Measurements from ENCODE around the gene PPP1R14B. TPM values are rescaled to one million over a fixed set of nuclear protein-coding genes. Genes with fewer than 3 reads are reported as not detected.

Gene PPP1R14B
- polyA plus RNA-seq, 3 donors = 59.6 to 85.8 (median 69.1) TPM

GRCh38 chr11:64208086-64208795, 38.5 kb downstream of the PPP1R14B start:
- no peak for DNase-seq (ENCODE audit: extremely low read depth in 1 of 11, low read depth in 9 of 11, low spot score in 4 of 11)

- peak in 2 of 11 donors; percentile 57 for DNase-seq (ENCODE audit: extremely low read depth in 1 of 11, low read depth in 9 of 11, low spot score in 4 of 11)
These were observed 39.3 kb downstream of the PPP1R14B start for GRCh38 chr11:64207256-64208085.

- DNase-seq (ENCODE audit: extremely low read depth in 1 of 11, low read depth in 9 of 11, low spot score in 4 of 11) = no peak
These were observed 40.1 kb downstream of the PPP1R14B start, which contains the start of gene FERMT3 for GRCh38 chr11:64206457-64207255. Gene FERMT3, plus strand, starts transcription at chr11:64206721. Its CDS starts 644 bp downstream, at chr11:64207365.

DNA sequence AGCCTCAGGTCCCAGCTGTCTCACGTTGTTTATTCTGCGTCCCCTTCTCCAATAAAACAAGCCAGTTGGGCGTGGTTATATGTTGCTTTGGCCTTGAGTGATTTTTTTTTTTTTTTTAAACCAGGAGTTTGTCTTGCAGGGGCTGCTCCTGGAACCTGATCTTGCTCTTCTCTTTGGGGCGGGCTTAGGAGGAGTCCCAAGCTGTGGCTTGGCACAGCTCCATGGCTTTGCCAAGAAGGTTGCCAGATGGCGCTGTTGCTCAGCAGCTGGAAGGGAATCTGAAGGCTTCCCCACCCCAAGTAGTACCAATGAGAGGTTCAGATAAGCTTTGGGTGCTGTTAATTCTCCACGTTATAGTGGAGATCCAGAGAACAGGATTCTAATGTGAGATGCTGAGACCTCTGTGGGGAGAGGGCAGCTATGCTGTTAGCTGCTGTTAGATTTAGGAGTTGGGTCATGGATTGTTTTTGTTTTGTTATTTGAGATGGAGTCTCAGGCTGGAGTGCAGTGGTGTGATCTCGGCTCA, 42.2 kb downstream of the PPP1R14B start:
- peak in 9 of 11 donors; percentile 76 to 85 (median 83) for DNase-seq (ENCODE audit: extremely low read depth in 1 of 11, low read depth in 9 of 11, low spot score in 4 of 11)

DNA sequence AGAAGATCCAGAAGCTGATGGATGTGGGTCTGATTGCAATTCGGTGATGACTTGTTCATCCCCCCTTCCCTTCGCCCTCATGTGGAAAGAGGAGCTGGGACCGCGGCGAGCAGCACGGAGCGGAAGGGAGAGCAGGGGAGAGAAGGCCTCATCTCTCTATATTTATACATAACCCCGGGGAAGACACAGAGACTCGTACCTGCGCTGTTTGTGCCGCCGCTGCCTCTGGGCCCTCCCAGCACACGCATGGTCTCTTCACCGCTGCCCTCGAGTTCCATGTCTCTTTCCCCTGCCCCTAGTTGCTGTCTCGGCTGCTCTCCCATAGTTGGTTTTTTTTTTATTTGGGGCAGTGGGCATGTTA, 42.7 kb downstream of the PPP1R14B start:
- DNase-seq (ENCODE audit: extremely low read depth in 1 of 11, low read depth in 9 of 11, low spot score in 4 of 11) = no peak

DNA sequence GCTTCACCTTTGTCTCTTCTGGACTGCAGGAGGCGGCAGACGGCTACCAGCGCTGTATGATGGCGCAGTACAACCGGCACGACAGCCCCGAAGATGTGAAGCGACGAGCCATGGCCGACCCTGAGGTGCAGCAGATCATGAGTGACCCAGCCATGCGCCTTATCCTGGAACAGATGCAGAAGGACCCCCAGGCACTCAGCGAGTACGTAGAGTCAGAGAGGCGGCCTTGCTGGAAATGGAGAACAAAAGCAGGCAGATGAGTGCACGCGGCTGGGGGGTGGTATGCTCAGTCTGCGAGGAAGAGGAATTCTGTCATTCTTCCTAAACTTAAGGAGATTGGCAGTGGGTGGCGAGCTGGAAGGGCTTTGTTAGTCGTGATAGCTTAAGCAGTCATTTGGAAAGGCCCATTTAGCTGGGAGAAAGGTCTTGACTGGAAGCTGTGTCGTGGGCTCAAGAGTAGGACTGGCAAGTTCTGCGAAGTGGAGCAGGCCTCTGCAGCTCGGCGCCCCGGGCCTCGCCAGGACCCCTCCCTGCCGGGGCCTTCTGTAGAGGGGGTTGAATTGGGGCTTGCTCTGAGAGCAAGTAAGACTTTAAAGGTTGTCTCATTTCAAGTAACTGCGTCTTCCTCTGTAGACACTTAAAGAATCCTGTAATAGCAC, 43.2 kb downstream of the PPP1R14B start:
- no peak for DNase-seq (ENCODE audit: extremely low read depth in 1 of 11, low read depth in 9 of 11, low spot score in 4 of 11)

- no peak for DNase-seq (ENCODE audit: extremely low read depth in 1 of 11, low read depth in 9 of 11, low spot score in 4 of 11)
These were observed 43.8 kb downstream of the PPP1R14B start for GRCh38 chr11:64202992-64203391.

GRCh38 chr11:64201543-64201942, 45.2 kb downstream of the PPP1R14B start:
- no peak for DNase-seq (ENCODE audit: extremely low read depth in 1 of 11, low read depth in 9 of 11, low spot score in 4 of 11)

DNA sequence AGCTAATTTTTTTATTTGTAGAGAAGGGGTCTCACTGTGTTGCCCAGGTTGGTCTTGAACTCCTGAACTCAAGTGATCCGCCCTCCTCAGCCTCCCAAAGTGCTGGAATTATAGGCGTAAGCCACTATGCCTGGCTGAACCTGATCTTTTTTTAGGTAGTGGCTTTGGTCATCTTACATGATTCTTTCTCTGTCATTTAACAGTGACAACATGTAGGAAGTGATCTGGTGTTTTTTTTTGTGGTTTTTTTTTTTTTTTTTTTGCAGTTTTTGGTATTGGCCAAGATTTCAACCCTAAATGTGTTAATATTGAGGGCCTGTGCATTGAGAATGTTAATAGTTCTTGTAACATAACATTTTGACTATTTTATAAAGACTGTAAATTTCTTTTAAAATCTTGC, 48.2 kb downstream of the PPP1R14B start:
- no peak for DNase-seq (ENCODE audit: extremely low read depth in 1 of 11, low read depth in 9 of 11, low spot score in 4 of 11)

DNA sequence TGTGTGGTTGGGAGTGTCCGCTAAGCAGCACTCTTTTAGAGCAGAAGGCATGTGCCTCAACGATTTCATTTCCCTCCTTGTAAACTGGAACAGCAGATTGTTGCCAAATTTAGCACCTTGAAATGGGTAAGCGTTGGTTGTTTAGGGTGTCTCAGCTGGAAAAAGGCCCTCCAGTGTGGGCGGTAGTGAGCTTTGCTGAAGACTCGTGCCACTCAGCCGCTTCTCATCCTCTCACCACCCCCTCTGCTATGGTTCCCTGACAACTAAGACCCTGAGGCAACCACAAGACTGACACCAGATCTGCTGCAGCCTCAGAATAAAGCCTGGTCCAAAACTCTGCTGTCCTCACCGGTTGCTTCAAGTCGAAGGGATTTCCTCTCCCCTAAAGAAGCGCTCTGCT, 50.1 kb downstream of the PPP1R14B start:
- DNase-seq (ENCODE audit: extremely low read depth in 1 of 11, low read depth in 9 of 11, low spot score in 4 of 11) = no peak

Other genes with a start within 250 kb of the PPP1R14B start
- gene FLRT1, start 211.0 kb downstream of the PPP1R14B start, polyA plus RNA-seq (ENCODE audit: insufficient read length in 3 of 3) = 1 to 10 TPM; 2.2 to 3.3 (median 3.2) TPM
- 10 to 100 TPM; 13.4 to 19.5 (median 17.8) TPM for gene MACROD1, start 80.8 kb downstream of the PPP1R14B start, polyA plus RNA-seq (ENCODE audit: insufficient read length in 3 of 3)
- gene STIP1, start 60.8 kb downstream of the PPP1R14B start, polyA plus RNA-seq (ENCODE audit: insufficient read length in 3 of 3) = 100 to 1,000 TPM; 173 to 197 (median 188) TPM
- gene FERMT3, start 40.2 kb downstream of the PPP1R14B start, polyA plus RNA-seq (ENCODE audit: insufficient read length in 3 of 3) = 1 to 10 TPM; 4.7 to 6.5 (median 5.9) TPM
- 10 to 100 TPM; 45.0 to 59.9 (median 49.3) TPM for gene TRPT1, start 20.8 kb downstream of the PPP1R14B start, polyA plus RNA-seq (ENCODE audit: insufficient read length in 3 of 3)
- gene NUDT22, start 20.7 kb downstream of the PPP1R14B start, polyA plus RNA-seq (ENCODE audit: insufficient read length in 3 of 3) = 10 to 100 TPM; 17.7 to 32.8 (median 28.0) TPM
- 10 to 100 TPM; 56.1 to 76.7 (median 63.6) TPM for gene DNAJC4, start 16.4 kb downstream of the PPP1R14B start, polyA plus RNA-seq (ENCODE audit: insufficient read length in 3 of 3)
- gene VEGFB, start 12.4 kb downstream of the PPP1R14B start, polyA plus RNA-seq (ENCODE audit: insufficient read length in 3 of 3) = 10 to 100 TPM; 83.8 to 99.3 (median 95.3) TPM
- gene FKBP2, start 5.8 kb downstream of the PPP1R14B start, polyA plus RNA-seq (ENCODE audit: insufficient read length in 3 of 3) = 100 to 1,000 TPM in 2 of 3 donors, 10 to 100 TPM in 1; 74.5 to 111 (median 102) TPM
- 10 to 100 TPM; 11.6 to 17.7 (median 15.1) TPM for gene PLCB3, start 4.6 kb upstream of the PPP1R14B start, polyA plus RNA-seq (ENCODE audit: insufficient read length in 3 of 3)
- gene BAD, start 37.7 kb upstream of the PPP1R14B start, polyA plus RNA-seq (ENCODE audit: insufficient read length in 3 of 3) = 10 to 100 TPM; 36.7 to 58.9 (median 54.2) TPM
- gene GPR137, start 38.9 kb upstream of the PPP1R14B start, polyA plus RNA-seq (ENCODE audit: insufficient read length in 3 of 3) = 10 to 100 TPM; 27.2 to 42.7 (median 42.7) TPM
- under 1 TPM in 1 of 3 donors, not detected in 2; 0.11 TPM for gene KCNK4, start 44.4 kb upstream of the PPP1R14B start, polyA plus RNA-seq (ENCODE audit: insufficient read length in 3 of 3)
- under 1 TPM in 1 of 3 donors, not detected in 2; 0.47 TPM for gene CATSPERZ, start 53.4 kb upstream of the PPP1R14B start, polyA plus RNA-seq (ENCODE audit: insufficient read length in 3 of 3)
- gene ESRRA, start 58.6 kb upstream of the PPP1R14B start, polyA plus RNA-seq (ENCODE audit: insufficient read length in 3 of 3) = 10 to 100 TPM; 16.6 to 30.5 (median 26.3) TPM
- 100 to 1,000 TPM; 203 to 244 (median 219) TPM for gene TRMT112, start 70.6 kb upstream of the PPP1R14B start, polyA plus RNA-seq (ENCODE audit: insufficient read length in 3 of 3)
- 100 to 1,000 TPM; 161 to 233 (median 207) TPM for gene PRDX5, start 71.2 kb upstream of the PPP1R14B start, polyA plus RNA-seq (ENCODE audit: insufficient read length in 3 of 3)
- gene CCDC88B, start 93.3 kb upstream of the PPP1R14B start, polyA plus RNA-seq (ENCODE audit: insufficient read length in 3 of 3) = 1 to 10 TPM; 1.7 to 5.0 (median 3.9) TPM
- gene RPS6KA4, start 112.2 kb upstream of the PPP1R14B start, polyA plus RNA-seq (ENCODE audit: insufficient read length in 3 of 3) = 10 to 100 TPM in 2 of 3 donors, 1 to 10 TPM in 1; 6.7 to 13.9 (median 12.6) TPM

All from renal cortex interstitium (tissue), 11 donors.